ENCODE results near the gene ALDOC.

Gene ALDOC

DNA sequence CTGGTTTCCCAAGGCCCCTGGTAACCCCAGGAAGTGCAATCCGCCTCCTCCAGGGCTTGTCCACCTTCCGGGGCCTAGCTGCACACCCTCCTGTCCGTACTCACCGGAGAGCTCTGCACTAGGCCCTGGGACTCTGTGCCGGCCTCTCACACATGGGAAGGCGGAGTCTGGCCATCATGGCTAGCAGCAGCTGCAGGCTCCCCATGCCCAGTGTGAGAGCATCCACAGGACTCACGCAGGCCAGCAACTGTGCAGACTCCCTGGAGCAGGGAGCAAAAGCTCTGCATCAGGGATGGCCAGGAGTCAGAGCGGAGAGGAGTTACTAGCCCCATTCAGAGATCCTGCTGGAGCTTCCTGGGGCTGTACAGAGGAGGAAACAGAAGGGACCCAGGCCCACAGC is 50.3 kb downstream of the ALDOC start:
- no peak overlapping the region for H3K4me3 ChIP-seq (ENCODE audit: low read length)
- TF ChIP-seq ZNF274 (IDR thresholded peaks at IDR 0.05; ENCODE audit: low read depth, low read length): no peak

DNA sequence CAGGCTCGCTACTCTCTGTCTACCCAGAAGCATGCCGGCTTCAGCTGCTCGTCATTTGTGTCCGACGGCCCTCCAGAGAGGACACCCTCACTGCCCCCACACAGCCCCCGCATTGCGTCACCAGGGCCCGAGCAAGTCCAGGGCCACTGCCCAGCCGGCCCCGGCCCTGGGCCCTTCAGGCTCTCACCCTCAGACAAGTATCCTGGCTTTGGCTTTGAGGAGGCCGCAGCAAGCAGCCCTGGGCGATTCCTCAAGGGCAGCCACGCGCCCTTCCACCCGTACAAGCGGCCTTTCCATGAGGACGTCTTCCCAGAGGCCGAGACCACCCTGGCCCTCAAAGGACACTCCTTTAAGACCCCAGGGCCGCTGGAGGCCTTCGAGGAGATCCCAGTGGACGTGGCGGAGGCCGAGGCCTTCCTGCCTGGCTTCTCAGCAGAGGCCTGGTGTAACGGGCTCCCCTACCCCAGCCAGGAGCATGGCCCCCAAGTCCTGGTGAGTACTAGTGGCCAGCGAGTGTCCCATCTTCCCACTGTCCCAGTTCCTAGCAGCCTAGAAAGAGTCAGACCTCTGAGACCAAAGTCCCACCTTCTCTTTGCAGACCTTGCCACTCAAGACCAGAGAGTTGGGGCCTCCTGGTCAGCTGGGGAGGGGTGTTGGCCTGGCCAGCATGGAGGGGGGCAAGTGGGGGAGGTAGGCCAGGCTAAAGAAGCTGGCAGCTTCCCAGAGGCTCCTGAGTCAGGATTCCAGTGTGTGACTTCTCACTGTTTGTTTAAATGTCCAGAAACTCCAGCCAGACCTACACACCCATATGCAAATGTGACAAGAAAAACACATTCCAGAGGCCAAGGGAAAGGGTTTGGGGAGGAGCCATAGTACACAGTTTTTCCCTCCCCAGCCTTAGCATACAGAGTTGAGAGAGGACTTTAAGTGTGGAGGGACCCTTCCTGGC is 51.9 kb downstream of the ALDOC start:
- TF ChIP-seq ZNF274 (IDR thresholded peaks at IDR 0.05; ENCODE audit: low read depth, low read length): no peak

DNA sequence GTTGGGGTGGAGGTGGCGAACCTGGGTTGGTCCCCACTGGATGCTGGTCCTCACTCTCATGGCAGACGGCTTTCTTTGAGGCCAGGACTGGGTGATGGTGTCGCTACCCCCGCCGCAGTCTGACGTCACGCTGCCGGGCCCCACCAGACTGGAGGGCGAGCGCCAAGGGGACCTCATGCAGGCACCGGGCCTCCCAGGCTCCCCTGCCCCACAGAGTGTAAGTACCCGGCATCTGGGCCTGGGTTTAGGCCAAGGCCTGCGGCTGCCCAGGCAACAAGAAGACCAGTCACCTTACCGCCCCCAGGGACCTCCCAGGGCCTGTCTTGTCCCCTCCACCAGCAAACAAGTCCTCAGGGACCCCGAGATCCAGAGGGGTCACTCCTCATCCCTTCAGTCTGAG is 52.8 kb downstream of the ALDOC start:
- no peak overlapping the region for H3K4me3 ChIP-seq (ENCODE audit: low read length)
- no peak for TF ChIP-seq ZNF274 (IDR thresholded peaks at IDR 0.05; ENCODE audit: low read depth, low read length)

More for the DNA sequence above, 51.9 kb downstream of the ALDOC start:
- H3K4me3 ChIP-seq (ENCODE audit: low read length): no peak overlapping the region

DNA sequence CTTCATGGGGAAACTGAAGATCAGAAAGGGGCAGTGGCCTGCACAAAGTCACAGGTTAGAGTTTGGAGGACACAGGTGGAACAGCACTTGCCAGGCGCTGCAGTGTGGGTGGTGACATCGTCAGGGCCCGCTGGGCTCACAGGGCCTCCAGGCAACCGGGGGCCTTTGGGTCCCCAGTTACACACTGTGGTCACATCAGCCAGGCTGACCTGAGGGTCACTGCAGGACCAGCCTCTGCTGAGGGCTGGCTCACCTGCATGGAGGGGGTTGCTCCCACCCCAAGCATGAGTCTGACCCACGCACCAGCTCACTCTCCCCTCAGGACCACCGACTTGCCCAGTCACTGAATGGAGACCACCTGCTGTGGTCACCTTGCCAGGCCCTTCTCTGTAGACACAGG is 53.5 kb downstream of the ALDOC start:
- TF ChIP-seq ZNF274 (IDR thresholded peaks at IDR 0.05; ENCODE audit: low read depth, low read length): no peak
- H3K4me3 ChIP-seq (ENCODE audit: low read length): no peak overlapping the region
